GM19025 (cell line): ENCODE data around the gene RBM10.

Experiments
- ATAC-seq: cut with Tn5 transposase; IDR thresholded peaks from one replicate; pipeline ENCODE4 v1.9.1; 2021; ENCODE audit warnings: mild to moderate bottlenecking, low read depth, moderate library complexity; ENCODE audit not compliant: unreplicated experiment

Gene RBM10

DNA sequence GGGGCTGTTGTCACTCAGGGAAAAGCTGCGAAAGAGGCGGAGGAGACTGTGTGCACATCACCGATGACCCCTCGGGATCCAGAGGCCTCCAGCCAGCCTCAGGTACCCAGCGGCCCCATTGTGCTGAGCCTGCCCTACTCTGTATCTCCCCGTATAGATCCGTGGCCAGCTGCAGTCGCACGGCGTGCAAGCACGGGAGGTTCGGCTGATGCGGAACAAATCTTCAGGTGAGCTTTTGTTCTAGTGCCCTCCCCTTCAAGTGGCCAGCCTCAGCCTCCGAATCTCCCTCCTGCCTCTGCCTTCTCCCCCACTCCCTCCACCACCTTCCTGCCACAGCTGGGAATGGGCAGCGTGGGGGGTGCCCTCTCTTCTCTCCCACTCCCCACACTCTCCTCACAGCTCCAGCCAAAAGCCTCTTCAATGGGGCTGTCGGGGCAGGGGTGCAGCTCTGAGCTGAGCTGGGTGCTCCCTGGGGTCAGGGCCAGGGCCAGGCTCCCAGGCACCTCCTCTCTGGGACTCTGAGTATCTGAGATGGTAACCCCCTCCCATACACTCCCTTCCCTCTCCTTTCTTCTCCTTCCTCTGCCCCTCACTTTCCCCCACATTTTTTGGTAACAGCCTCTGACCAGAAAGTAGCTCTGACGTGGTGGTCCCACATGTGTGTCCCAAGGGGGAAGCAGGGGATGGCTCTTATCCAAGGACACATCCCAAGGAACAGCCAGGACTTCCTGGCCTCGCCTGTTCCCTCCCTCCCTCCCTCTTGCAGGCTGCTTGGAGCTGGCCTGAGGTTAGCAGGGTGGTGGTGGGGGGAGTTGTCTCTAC is 28.2 kb downstream of the RBM10 start:
- ATAC-seq = no peak

DNA sequence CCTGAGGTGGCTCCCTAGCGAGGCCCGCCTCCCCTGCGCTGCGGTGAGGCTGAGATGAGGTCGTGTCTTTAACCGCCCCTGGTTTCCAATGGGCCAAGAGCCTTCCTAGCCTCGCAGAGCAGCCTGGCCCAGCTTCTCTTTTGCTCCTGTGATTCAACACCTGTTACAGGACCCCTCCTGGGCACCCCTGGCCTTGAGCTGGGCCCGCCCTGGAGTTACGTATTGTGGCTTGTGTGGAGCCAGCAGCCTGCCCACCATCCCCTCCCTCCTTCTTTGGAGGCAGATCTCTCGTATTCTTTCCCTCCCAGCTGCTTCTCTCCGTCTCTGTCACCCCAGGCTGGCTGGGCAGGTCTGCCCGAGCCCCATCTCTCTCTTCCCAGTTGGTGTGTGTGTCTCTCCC is 29.4 kb downstream of the RBM10 start:
- ATAC-seq = no peak

DNA sequence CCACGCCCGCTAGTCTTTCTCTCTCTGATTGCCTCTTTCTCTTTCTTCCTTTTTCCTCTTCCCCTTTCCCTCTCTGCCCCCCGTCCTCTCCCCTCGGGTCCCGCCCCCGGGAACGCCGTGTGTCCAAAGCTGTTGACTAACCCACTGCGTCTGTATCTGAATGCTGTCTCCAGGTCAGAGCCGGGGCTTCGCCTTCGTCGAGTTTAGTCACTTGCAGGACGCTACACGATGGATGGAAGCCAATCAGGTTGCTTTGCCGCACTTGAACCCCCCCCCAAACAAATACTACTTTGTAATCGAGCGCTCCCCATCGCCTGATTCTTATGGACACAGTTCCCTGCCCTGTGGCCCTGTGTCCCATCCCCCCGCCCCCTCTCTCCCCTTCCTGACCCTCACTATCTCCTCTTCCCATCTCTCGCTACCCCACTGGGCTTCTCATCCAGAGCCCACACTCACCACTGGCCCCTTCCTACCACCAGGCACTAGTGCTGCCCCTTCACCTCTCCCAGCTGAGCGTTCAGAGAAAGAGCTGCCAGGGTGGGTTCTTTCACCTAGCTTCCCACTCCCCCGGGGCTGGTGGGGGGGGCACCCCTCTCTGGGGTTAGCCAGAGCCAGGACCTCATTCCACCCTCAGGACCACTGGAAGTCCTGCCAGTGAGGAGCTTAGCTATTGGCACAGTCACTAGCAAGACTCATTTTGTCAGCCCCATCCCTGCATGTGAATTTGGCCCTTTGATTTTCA is 30.0 kb downstream of the RBM10 start:
- no peak for ATAC-seq

- no peak for ATAC-seq
Observed at GRCh38 chrX:47175588-47175980, 30.6 kb downstream of the RBM10 start.

DNA sequence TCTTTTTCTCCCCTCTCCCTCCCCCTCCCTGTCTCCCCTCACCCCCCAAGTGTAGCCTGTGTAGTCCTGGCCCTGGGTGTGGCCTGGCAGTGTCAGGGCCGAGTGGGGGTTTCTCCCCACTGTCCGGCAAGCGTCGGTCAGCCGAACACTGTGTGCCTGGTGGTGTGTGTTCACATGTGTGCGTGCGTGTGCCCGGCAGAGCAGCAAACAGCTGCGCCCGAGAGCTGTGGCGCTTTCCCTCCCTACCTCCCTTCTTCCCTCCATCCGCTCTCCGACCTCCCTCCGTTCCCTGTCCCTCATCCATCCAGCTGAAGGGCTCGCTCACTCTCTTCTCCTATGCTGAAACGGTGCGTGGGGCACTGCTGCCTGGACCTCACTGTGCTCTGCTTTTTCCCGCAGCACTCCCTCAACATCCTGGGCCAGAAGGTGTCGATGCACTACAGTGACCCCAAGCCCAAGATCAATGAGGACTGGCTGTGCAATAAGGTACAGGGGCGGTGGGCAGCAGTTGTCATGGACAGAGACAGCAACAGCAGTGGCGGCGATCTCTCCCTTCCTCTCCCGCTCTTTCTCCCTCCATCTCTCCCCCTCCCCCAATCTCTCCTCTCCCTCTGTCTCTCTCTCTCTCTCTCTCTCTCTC is 31.2 kb downstream of the RBM10 start:
- ATAC-seq = no peak

DNA sequence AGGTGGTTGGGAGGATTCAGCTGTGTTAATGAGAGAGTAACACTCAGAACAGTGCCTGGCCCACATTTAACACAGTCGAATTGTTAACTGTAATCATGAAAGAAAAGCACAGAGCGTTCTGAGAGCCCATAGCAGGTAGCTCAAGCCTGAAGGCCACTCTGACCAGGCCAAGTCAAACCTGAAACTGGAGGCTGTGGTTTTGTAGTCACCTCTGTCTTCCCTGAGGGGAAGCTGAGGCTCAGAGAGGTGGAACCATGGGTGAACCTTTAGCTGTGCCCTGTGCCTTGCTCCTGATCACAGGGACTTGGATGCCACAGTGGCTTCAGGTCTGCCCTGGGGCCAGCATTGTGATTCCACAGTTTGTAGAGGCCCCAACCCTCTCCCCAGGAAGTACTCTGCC is 32.1 kb downstream of the RBM10 start:
- no peak for ATAC-seq

GRCh38 chrX:47178337-47178736 is 33.3 kb downstream of the RBM10 start:
- ATAC-seq = no peak

GRCh38 chrX:47179221-47179927 is 34.4 kb downstream of the RBM10 start:
- no peak for ATAC-seq

GRCh38 chrX:47179928-47180255 is 34.9 kb downstream of the RBM10 start:
- ATAC-seq = no peak

DNA sequence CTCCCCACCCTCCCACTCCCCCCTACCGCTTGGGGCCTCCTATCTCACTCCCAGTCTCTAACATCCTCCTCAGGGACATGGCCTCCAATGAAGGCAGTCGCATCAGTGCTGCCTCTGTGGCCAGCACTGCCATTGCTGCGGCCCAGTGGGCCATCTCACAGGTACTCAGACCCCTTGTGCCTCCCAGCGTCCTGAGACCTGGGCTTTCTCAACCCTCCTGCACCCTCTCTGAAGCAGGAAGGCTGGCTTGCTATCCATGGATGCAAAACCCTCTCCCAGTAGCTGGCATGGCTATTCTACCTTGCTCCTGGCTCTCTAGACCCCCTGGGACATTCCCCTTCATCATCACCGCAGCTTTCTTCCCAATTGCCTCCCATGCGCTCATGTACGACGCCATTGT is 35.3 kb downstream of the RBM10 start:
- no peak for ATAC-seq

DNA sequence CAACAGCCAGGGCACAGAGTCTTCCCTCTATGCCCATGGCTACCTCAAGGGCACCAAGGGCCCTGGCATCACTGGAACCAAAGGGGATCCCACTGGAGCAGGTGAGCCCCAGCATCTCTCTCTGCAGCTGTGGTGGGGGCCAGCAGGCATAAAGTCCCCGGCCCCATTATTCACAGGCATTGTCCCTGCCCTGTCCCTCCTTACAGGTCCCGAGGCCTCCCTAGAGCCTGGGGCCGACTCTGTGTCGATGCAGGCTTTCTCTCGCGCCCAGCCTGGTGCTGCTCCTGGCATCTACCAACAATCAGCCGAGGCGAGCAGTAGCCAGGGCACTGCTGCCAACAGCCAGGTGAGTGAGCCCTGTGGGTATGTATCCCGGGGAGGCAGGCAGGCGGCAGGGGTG is 36.3 kb downstream of the RBM10 start:
- ATAC-seq = no peak

- no peak for ATAC-seq
Observed at GRCh38 chrX:47182106-47182700, 37.2 kb downstream of the RBM10 start.

DNA sequence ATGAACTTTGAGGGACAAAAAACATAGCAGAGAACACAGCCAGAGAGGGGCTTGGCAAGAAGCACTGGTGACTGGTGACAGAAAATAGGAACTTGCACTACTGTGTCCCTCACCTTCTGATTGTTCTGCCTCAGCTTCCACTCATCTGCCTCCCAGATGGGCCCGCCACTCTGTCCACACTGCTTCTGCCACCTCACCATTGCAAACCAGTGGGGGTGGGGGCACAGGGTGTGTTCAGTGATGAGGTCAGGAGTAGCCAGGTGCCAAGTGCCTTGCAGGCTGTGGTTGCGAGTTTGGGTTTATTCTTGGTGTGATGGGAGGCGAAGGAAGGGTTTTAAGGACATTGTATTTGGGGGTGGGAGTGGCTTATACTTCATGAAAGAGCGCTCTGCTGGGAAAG is 39.5 kb downstream of the RBM10 start:
- ATAC-seq = no peak

GRCh38 chrX:47185241-47185640 is 40.2 kb downstream of the RBM10 start:
- ATAC-seq = no peak

- ATAC-seq = no peak
Observed at GRCh38 chrX:47186096-47186740, 41.2 kb downstream of the RBM10 start.

- ATAC-seq = no peak
Observed at GRCh38 chrX:47187106-47187677, 42.2 kb downstream of the RBM10 start.

- no peak for ATAC-seq
Observed at GRCh38 chrX:47189906-47190305, 44.9 kb downstream of the RBM10 start.

DNA sequence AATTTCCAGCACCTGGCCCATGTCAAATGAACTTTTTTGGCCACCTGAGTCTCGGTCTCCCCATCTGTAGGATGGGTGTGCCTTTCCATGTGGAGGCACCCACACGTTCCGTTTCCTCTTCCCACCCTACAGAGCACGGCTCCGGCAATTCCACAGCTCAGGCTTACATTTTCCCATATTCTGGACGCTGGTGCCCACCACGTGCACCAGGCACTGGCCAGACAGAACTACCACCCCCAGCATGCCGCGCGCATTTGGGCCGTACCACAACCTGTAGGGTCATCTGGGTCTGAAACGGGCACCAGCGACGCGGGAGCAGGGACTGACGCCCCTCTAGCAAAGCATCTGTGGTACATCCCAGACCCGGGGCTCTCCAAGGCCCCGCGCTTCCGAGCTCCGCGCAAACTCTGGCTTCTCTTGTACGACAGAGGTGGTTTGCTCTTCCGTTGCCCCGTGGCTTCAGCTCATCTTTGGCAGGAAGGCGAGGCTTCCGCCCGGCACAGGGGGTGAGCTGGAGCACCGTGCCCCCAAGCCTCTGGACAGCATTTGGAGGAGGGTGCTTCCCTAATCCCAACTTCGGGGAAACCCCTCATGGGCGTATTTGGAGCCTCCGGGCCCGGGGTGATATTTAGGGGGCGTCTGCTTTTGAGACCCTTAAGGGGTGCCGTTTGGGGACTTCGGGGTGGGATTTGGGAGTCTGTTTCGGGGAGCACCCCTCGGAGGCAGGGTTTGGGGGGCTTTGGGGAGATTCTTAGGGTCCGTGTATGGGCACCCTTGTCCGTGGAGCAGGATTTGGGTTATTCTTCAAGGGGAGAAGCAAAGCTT is 45.6 kb downstream of the RBM10 start:
- ATAC-seq = peak; percentile 62

DNA sequence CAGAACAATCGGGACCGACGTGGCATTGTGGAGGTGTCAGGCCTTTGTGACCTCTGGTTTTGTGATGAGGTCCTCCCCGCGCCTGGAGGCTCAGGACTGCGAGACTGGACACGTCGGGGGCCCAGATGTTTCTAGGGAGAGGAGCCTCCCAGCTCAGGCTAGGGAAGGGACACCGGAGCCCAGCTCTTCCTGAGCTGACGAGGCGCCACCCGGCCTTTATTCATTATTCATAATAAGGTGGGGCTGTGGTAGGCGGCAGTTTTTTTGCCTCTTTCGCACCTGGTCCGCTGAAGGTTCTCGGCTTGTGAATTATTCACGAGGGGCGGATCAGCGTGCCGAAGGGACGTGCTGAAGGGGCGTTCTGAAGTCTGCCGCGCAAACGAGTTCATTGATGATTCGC is 46.3 kb downstream of the RBM10 start:
- no peak for ATAC-seq
